Measurements from ENCODE around the gene DOK4. TPM values are rescaled to one million over a fixed set of nuclear protein-coding genes. Genes with fewer than 3 reads are reported as not detected.

The DOK4 gene
- total and polyA plus RNA-seq, 4 experiments from 2014 or later, result 1.7 to 3.0 (median 2.7) TPM

GRCh38 chr16:57508035-57508425 lies 21.7 kb upstream of the DOK4 start:
- Histone ChIP-seq H3K36me3 (ENCODE audit: insufficient read depth, low read length) (no peaks in the 10 kb centered on the region), H3K9me3 (ENCODE audit: control insufficient read depth in 1 of 2, low read length in 2 of 2) (no peaks in the 10 kb centered on the region), H3K27me3 (ENCODE audit: insufficient read depth, low read length) (no peaks in the 10 kb centered on the region), H3K4me3 (ENCODE audit: low read length in 2 of 2) (no peak overlapping the region), H3K4me1 (ENCODE audit: insufficient read depth, low read length) (no peaks in the 10 kb centered on the region), H3K27ac (ENCODE audit: low read depth, low read length) (no peak overlapping the region)
- Mint-ChIP-seq H3K36me3 (peaks cover 4% of the 10 kb centered on the region in 2 donors), H3K4me1 (no peaks in the 10 kb centered on the region), H3K27ac (no peak overlapping the region), H3K9me3 (no peaks in the 10 kb centered on the region), H3K27me3 (no peaks in the 10 kb centered on the region), H3K4me3 (no peak overlapping the region)
- ChIA-PET POLR2A (ENCODE audit: partially characterized antibody) (no interaction called here), CTCF (ENCODE audit: partially characterized antibody) (interaction anchor here (1.0 kb wide), 1 partner anchor 12 kb away, joined by 4 read pairs; no protein-coding TSS in a partner anchor)
- DNase-seq, result no peak
- intact Hi-C loops (cut with micrococcal nuclease), result no loop called here

- Histone ChIP-seq H3K4me1 (ENCODE audit: insufficient read depth, low read length) (no peaks in the 10 kb centered on the region), H3K9me3 (ENCODE audit: control insufficient read depth in 1 of 2, low read length in 2 of 2) (no peaks in the 10 kb centered on the region), H3K4me3 (ENCODE audit: low read length in 2 of 2) (no peak overlapping the region), H3K27ac (ENCODE audit: low read depth, low read length) (no peak overlapping the region), H3K27me3 (ENCODE audit: insufficient read depth, low read length) (no peaks in the 10 kb centered on the region), H3K36me3 (ENCODE audit: insufficient read depth, low read length) (no peaks in the 10 kb centered on the region)
- intact Hi-C loops (cut with micrococcal nuclease), result no loop called here
- Mint-ChIP-seq H3K4me1 (no peaks in the 10 kb centered on the region), H3K9me3 (no peaks in the 10 kb centered on the region), H3K4me3 (no peak overlapping the region), H3K27ac (peak overlapping the region in 1 of 7 donors; percentile 19), H3K36me3 (peaks cover 0 to 4% of the 10 kb centered on the region in 2 donors), H3K27me3 (no peaks in the 10 kb centered on the region)
- no peak for DNase-seq
- POLR2A ChIA-PET (ENCODE audit: partially characterized antibody), result no interaction called here
- CTCF ChIA-PET (ENCODE audit: partially characterized antibody), result interaction anchor here (1.0 kb wide), 1 partner anchor 13 kb away, joined by 4 read pairs; no protein-coding TSS in a partner anchor
Measured at GRCh38 chr16:57507136-57508034, 21.1 kb upstream of the DOK4 start.

GRCh38 chr16:57505169-57505568 lies 18.9 kb upstream of the DOK4 start:
- Mint-ChIP-seq H3K36me3 (no peaks in the 10 kb centered on the region), H3K27me3 (no peaks in the 10 kb centered on the region), H3K4me3 (no peak overlapping the region), H3K4me1 (peaks cover 3 to 11% (median 9%) of the 10 kb centered on the region in 4 donors), H3K9me3 (no peaks in the 10 kb centered on the region), H3K27ac (no peak overlapping the region)
- ChIA-PET POLR2A (ENCODE audit: partially characterized antibody) (no interaction called here), CTCF (ENCODE audit: partially characterized antibody) (interaction anchor here (0.5 to 1.0 kb wide), 3 partner anchors 9 to 27 kb away, joined by 3 to 4 read pairs (median 4); no protein-coding TSS in a partner anchor)
- H3K4me3 ChIP-seq (ENCODE audit: low read length in 2 of 2), result no peak overlapping the region
- intact Hi-C loops (cut with micrococcal nuclease), result no loop called here
- H3K27me3 ChIP-seq (ENCODE audit: insufficient read depth, low read length), result no peaks in the 10 kb centered on the region
- no peak overlapping the region for H3K27ac ChIP-seq (ENCODE audit: low read depth, low read length)
- no peaks in the 10 kb centered on the region for H3K9me3 ChIP-seq (ENCODE audit: control insufficient read depth in 1 of 2, low read length in 2 of 2)
- peaks cover 12% of the 10 kb centered on the region for H3K4me1 ChIP-seq (ENCODE audit: insufficient read depth, low read length)
- H3K36me3 ChIP-seq (ENCODE audit: insufficient read depth, low read length), result no peaks in the 10 kb centered on the region
- no peak for DNase-seq

- no peak for DNase-seq
- Histone ChIP-seq H3K4me1 (ENCODE audit: insufficient read depth, low read length) (peaks cover 12% of the 10 kb centered on the region), H3K27ac (ENCODE audit: low read depth, low read length) (no peak overlapping the region), H3K9me3 (ENCODE audit: control insufficient read depth in 1 of 2, low read length in 2 of 2) (no peaks in the 10 kb centered on the region), H3K4me3 (ENCODE audit: low read length in 2 of 2) (no peak overlapping the region), H3K27me3 (ENCODE audit: insufficient read depth, low read length) (no peaks in the 10 kb centered on the region), H3K36me3 (ENCODE audit: insufficient read depth, low read length) (no peaks in the 10 kb centered on the region)
- CTCF ChIA-PET (ENCODE audit: partially characterized antibody), result interaction anchor here (0.5 to 0.7 kb wide), 2 partner anchors 16 to 26 kb away, joined by 3 to 4 read pairs; no protein-coding TSS in a partner anchor
- no peaks in the 10 kb centered on the region for H3K27me3 Mint-ChIP-seq
- H3K9me3 Mint-ChIP-seq, result no peaks in the 10 kb centered on the region
- intact Hi-C loops (cut with micrococcal nuclease), result no loop called here
- POLR2A ChIA-PET (ENCODE audit: partially characterized antibody), result interaction anchor here (0.7 kb wide), 1 partner anchor 17 kb away, joined by 3 read pairs; no protein-coding TSS in a partner anchor
- no peaks in the 10 kb centered on the region for H3K36me3 Mint-ChIP-seq
- H3K4me1 Mint-ChIP-seq, result peaks cover 3 to 11% (median 9%) of the 10 kb centered on the region in 4 donors
- peak overlapping the region in 1 of 7 donors; percentile 7 for H3K27ac Mint-ChIP-seq
- H3K4me3 Mint-ChIP-seq, result no peak overlapping the region
Measured at GRCh38 chr16:57504491-57504890, 18.2 kb upstream of the DOK4 start.

GRCh38 chr16:57504001-57504400 lies 17.7 kb upstream of the DOK4 start:
- Mint-ChIP-seq H3K36me3 (no peaks in the 10 kb centered on the region), H3K27me3 (no peaks in the 10 kb centered on the region), H3K4me1 (peaks cover 3 to 11% (median 9%) of the 10 kb centered on the region in 4 donors), H3K9me3 (no peaks in the 10 kb centered on the region), H3K27ac (peak overlapping the region in 1 of 7 donors; percentile 37), H3K4me3 (no peak overlapping the region)
- ChIA-PET CTCF (ENCODE audit: partially characterized antibody) (interaction anchor here (0.6 kb wide), 1 partner anchor 16 kb away, joined by 3 read pairs; no protein-coding TSS in a partner anchor), POLR2A (ENCODE audit: partially characterized antibody) (interaction anchor here (0.7 kb wide), 1 partner anchor 17 kb away, joined by 3 read pairs; no protein-coding TSS in a partner anchor)
- Histone ChIP-seq H3K27ac (ENCODE audit: low read depth, low read length) (no peak overlapping the region), H3K27me3 (ENCODE audit: insufficient read depth, low read length) (no peaks in the 10 kb centered on the region), H3K4me3 (ENCODE audit: low read length in 2 of 2) (no peak overlapping the region), H3K9me3 (ENCODE audit: control insufficient read depth in 1 of 2, low read length in 2 of 2) (no peaks in the 10 kb centered on the region), H3K36me3 (ENCODE audit: insufficient read depth, low read length) (no peaks in the 10 kb centered on the region), H3K4me1 (ENCODE audit: insufficient read depth, low read length) (peaks cover 12% of the 10 kb centered on the region)
- intact Hi-C loops (cut with micrococcal nuclease), result no loop called here
- DNase-seq, result no peak

GRCh38 chr16:57503366-57503765 lies 17.1 kb upstream of the DOK4 start:
- H3K9me3 ChIP-seq (ENCODE audit: control insufficient read depth in 1 of 2, low read length in 2 of 2), result no peaks in the 10 kb centered on the region
- CTCF ChIA-PET (ENCODE audit: partially characterized antibody), result interaction anchor here (0.6 kb wide), 1 partner anchor 17 kb away, joined by 3 read pairs; no protein-coding TSS in a partner anchor
- Mint-ChIP-seq H3K27ac (peak overlapping the region in 1 of 7 donors; percentile 7), H3K4me1 (peaks cover 3 to 11% (median 9%) of the 10 kb centered on the region in 4 donors), H3K27me3 (no peaks in the 10 kb centered on the region), H3K4me3 (no peak overlapping the region), H3K36me3 (no peaks in the 10 kb centered on the region), H3K9me3 (no peaks in the 10 kb centered on the region)
- no peak overlapping the region for H3K4me3 ChIP-seq (ENCODE audit: low read length in 2 of 2)
- no peak overlapping the region for H3K27ac ChIP-seq (ENCODE audit: low read depth, low read length)
- no peaks in the 10 kb centered on the region for H3K36me3 ChIP-seq (ENCODE audit: insufficient read depth, low read length)
- H3K27me3 ChIP-seq (ENCODE audit: insufficient read depth, low read length), result no peaks in the 10 kb centered on the region
- POLR2A ChIA-PET (ENCODE audit: partially characterized antibody), result no interaction called here
- intact Hi-C loops (cut with micrococcal nuclease), result no loop called here
- H3K4me1 ChIP-seq (ENCODE audit: insufficient read depth, low read length), result peaks cover 12% of the 10 kb centered on the region
- no peak for DNase-seq

- Mint-ChIP-seq H3K4me3 (no peak overlapping the region), H3K27ac (peak overlapping the region in 3 of 7 donors; percentile 19 to 51 (median 51)), H3K27me3 (peaks cover 0 to 3% of the 10 kb centered on the region in 2 donors), H3K4me1 (peaks cover 3 to 11% (median 9%) of the 10 kb centered on the region in 4 donors), H3K9me3 (no peaks in the 10 kb centered on the region), H3K36me3 (no peaks in the 10 kb centered on the region)
- Histone ChIP-seq H3K36me3 (ENCODE audit: insufficient read depth, low read length) (no peaks in the 10 kb centered on the region), H3K4me3 (ENCODE audit: low read length in 2 of 2) (no peak overlapping the region), H3K27me3 (ENCODE audit: insufficient read depth, low read length) (no peaks in the 10 kb centered on the region), H3K27ac (ENCODE audit: low read depth, low read length) (no peak overlapping the region), H3K4me1 (ENCODE audit: insufficient read depth, low read length) (peaks cover 12% of the 10 kb centered on the region), H3K9me3 (ENCODE audit: control insufficient read depth in 1 of 2, low read length in 2 of 2) (no peaks in the 10 kb centered on the region)
- ChIA-PET CTCF (ENCODE audit: partially characterized antibody) (no interaction called here), POLR2A (ENCODE audit: partially characterized antibody) (no interaction called here)
- DNase-seq, result no peak
- intact Hi-C loops (cut with micrococcal nuclease), result no loop called here
Measured at GRCh38 chr16:57502048-57502775, 15.9 kb upstream of the DOK4 start.
